Natural killer cell (primary cell): ENCODE measurements around the gene GJA8. TPM values are rescaled to one million over a fixed set of nuclear protein-coding genes. Genes with fewer than 3 reads are reported as not detected.
"Not testable (repeated sequence)": the region's sequence is repeated elsewhere in the genome, so short reads cannot be mapped to it uniquely, and the experiment has no call there.

Experiments
- ATAC-seq, 3 donors: fragments of 150-1000 bp in 2 of 3; fragments of 200-7000 bp in 1 of 3; cut with Tn5 transposase; 1 replicate in 1 of 3; 2 replicates in 2 of 3; pipeline ENCODE4 v1.10.0; 2021; ENCODE audit warnings: mild to moderate bottlenecking in 2 of 3, moderate library complexity in 2 of 3
- DNase-seq, 2 donors: peaks; one replicate each; pipeline versions ENCODE4 v3.0.0 to v3.0.0-alpha.2; 2013 to 2021; ENCODE audit warnings: mixed read lengths in 1 of 2
- H3K27ac ChIP-seq: one replicate; pipeline ENCODE4 v1.5.1; 2013; ENCODE audit warnings: mild to moderate bottlenecking, low read length
- H3K27me3 ChIP-seq: one replicate; pipeline ENCODE4 v1.6.1; 2013; ENCODE audit warnings: low read length; ENCODE audit not compliant: control insufficient read depth, insufficient read depth
- H3K36me3 ChIP-seq: one replicate; pipeline ENCODE4 v1.6.1; 2013; ENCODE audit warnings: low read length; ENCODE audit not compliant: control insufficient read depth, insufficient read depth
- H3K4me1 ChIP-seq: one replicate; pipeline ENCODE4 v1.6.1; 2013; ENCODE audit warnings: low read length; ENCODE audit not compliant: control insufficient read depth, insufficient read depth
- H3K4me3 ChIP-seq: one replicate; pipeline ENCODE4 v1.5.1; 2013; ENCODE audit warnings: low read length
- H3K9me3 ChIP-seq: one replicate; pipeline ENCODE4 v1.6.1; 2013; ENCODE audit warnings: low read length; ENCODE audit not compliant: control insufficient read depth, insufficient read depth
- H3K27ac Mint-ChIP-seq, 2 donors: one replicate each; pipeline ENCODE4 v1.8.0; 2022; ENCODE audit warnings: mild to moderate bottlenecking in 2 of 2, mixed read lengths in 2 of 2, moderate library complexity in 1 of 2
- H3K27me3 Mint-ChIP-seq, 2 donors: one replicate each; pipeline ENCODE4 v1.8.0; 2022; ENCODE audit warnings: low read depth in 2 of 2, mixed read lengths in 2 of 2
- H3K36me3 Mint-ChIP-seq: one replicate; pipeline ENCODE4 v1.8.0; 2022; ENCODE audit warnings: mixed read lengths
- H3K4me1 Mint-ChIP-seq, 2 donors: one replicate each; pipeline ENCODE4 v1.8.0; 2022; ENCODE audit warnings: mixed read lengths in 2 of 2
- H3K4me3 Mint-ChIP-seq: one replicate; pipeline ENCODE4 v1.8.0; 2022; ENCODE audit warnings: mild to moderate bottlenecking, moderate library complexity, mixed read lengths
- H3K9me3 Mint-ChIP-seq, 2 donors: one replicate each; pipeline ENCODE4 v1.8.0; 2022; ENCODE audit warnings: mixed read lengths in 2 of 2
- CTCF ChIP-seq: fragments of 200-600 bp; IDR thresholded peaks from one replicate; pipeline ENCODE4 v1.8.0; 2022; ENCODE audit warnings: antibody characterized with exemption
- WGBS: methylation state at CpG from one replicate; pipeline ENCODE4 v1.1.7; 2013; ENCODE audit warnings: missing lambda C conversion rate; ENCODE audit not compliant: insufficient coverage; 5-methylcytosine and 5-hydroxymethylcytosine counted together
- intact Hi-C: fragments of 100-400 bp; cut with micrococcal nuclease; formaldehyde crosslinking; loops from one replicate; pipeline ENCODE4 v1.14.2; 2022
- total RNA-seq, 4 donors: library from RNA; stranded (reverse); fragments of 120-200 nt in 1 of 4; gene quantifications; one replicate each; pipeline versions ENCODE4 v1.2.3 to v1.2.4, GENCODE V29; 2013 to 2022

Gene GJA8
- not detected for total RNA-seq
- not detected for total RNA-seq (2013)

GRCh38 chr1:147902253-147902845, at the start of gene GJA8:
TSS of gene GJA8 (plus strand) at chr1:147902795. CDS start at chr1:147907956, 5,161 bp downstream.
- Mint-ChIP-seq H3K4me1 (no peaks in the 10 kb centered on the region), H3K9me3 (no peaks in the 10 kb centered on the region), H3K36me3 (no peaks in the 10 kb centered on the region), H3K4me3 (no peak within 1 kb of the TSS), H3K27me3 (peaks cover 4 to 10% of the 10 kb centered on the region in 2 donors), H3K27ac (no peak within 1 kb of the TSS)
- Histone ChIP-seq H3K36me3 (no peaks in the 10 kb centered on the region), H3K27me3 (no peaks in the 10 kb centered on the region), H3K4me3 (no peak within 1 kb of the TSS), H3K27ac (no peak within 1 kb of the TSS), H3K4me1 (no peaks in the 10 kb centered on the region), H3K9me3 (no peaks in the 10 kb centered on the region)
- DNase-seq = no peak
- no peak for TF ChIP-seq CTCF
- WGBS = 91% methylated on average over 4 of the region's 7 CpGs
- intact Hi-C loops = no loop called here
- no peak for ATAC-seq

- DNase-seq = no peak
- no peak for ATAC-seq
- Histone ChIP-seq H3K27ac (no peak overlapping the region), H3K4me3 (no peak overlapping the region), H3K27me3 (no peaks in the 10 kb centered on the region), H3K4me1 (no peaks in the 10 kb centered on the region), H3K36me3 (no peaks in the 10 kb centered on the region), H3K9me3 (no peaks in the 10 kb centered on the region)
- 37% methylated on average over 3 of the region's 3 CpGs for WGBS
- H3K4me1 Mint-ChIP-seq = no peaks in the 10 kb centered on the region
- H3K27me3 Mint-ChIP-seq = peaks cover 18 to 37% of the 10 kb centered on the region in 2 donors
- H3K9me3 Mint-ChIP-seq = no peaks in the 10 kb centered on the region
- intact Hi-C loops = no loop called here
- no peak overlapping the region for H3K27ac Mint-ChIP-seq
- H3K36me3 Mint-ChIP-seq = no peaks in the 10 kb centered on the region
- no peak overlapping the region for H3K4me3 Mint-ChIP-seq
- TF ChIP-seq CTCF = no peak
These were observed 49.2 kb upstream of the GJA8 start for GRCh38 chr1:147853391-147853790.

GRCh38 chr1:147854989-147855388, 47.6 kb upstream of the GJA8 start:
- H3K9me3 ChIP-seq, H3K4me1 Mint-ChIP-seq, H3K9me3 Mint-ChIP-seq, DNase-seq, H3K36me3 Mint-ChIP-seq, ATAC-seq, H3K4me3 ChIP-seq, H3K27ac ChIP-seq, H3K27ac Mint-ChIP-seq, H3K4me3 Mint-ChIP-seq, H3K27me3 ChIP-seq, H3K36me3 ChIP-seq, intact Hi-C loops, H3K4me1 ChIP-seq: not testable (repeated sequence)
- peaks cover 18 to 35% of the 10 kb centered on the region in 2 donors for H3K27me3 Mint-ChIP-seq
- 87% methylated on average over 4 of the region's 4 CpGs for WGBS

GRCh38 chr1:147855996-147856395, 46.6 kb upstream of the GJA8 start:
- H3K4me3 ChIP-seq, H3K36me3 ChIP-seq, H3K36me3 Mint-ChIP-seq, H3K27ac ChIP-seq, ATAC-seq, H3K4me1 Mint-ChIP-seq, H3K9me3 ChIP-seq, H3K27ac Mint-ChIP-seq, DNase-seq, H3K4me1 ChIP-seq, H3K9me3 Mint-ChIP-seq, intact Hi-C loops, H3K4me3 Mint-ChIP-seq, H3K27me3 ChIP-seq: not testable (repeated sequence)
- H3K27me3 Mint-ChIP-seq = peaks cover 16 to 35% of the 10 kb centered on the region in 2 donors
- 95% methylated on average over 3 of the region's 3 CpGs for WGBS

GRCh38 chr1:147867204-147867603, 35.4 kb upstream of the GJA8 start:
- H3K9me3 ChIP-seq, H3K4me1 ChIP-seq, ATAC-seq, intact Hi-C loops, H3K9me3 Mint-ChIP-seq, H3K4me3 Mint-ChIP-seq, H3K36me3 ChIP-seq, H3K4me3 ChIP-seq, H3K27ac Mint-ChIP-seq, H3K27me3 ChIP-seq, H3K27ac ChIP-seq, H3K36me3 Mint-ChIP-seq, H3K4me1 Mint-ChIP-seq, DNase-seq: not testable (repeated sequence)
- peaks cover 27 to 61% of the 10 kb centered on the region in 2 donors for H3K27me3 Mint-ChIP-seq
- 94% methylated on average over 3 of the region's 4 CpGs for WGBS
